ENCODE measurements around the gene DAZL.

Gene DAZL

GRCh38 chr3:16545413-16546185, 59.6 kb downstream of the DAZL start:
- DNase-seq (ENCODE audit: low read depth in 3 of 3), result no peak

- no peak for DNase-seq (ENCODE audit: low read depth in 3 of 3)
Observed at GRCh38 chr3:16543242-16543864, 61.9 kb downstream of the DAZL start.

- DNase-seq (ENCODE audit: low read depth in 3 of 3), result no peak
Observed at GRCh38 chr3:16538507-16538906, 66.7 kb downstream of the DAZL start.

GRCh38 chr3:16536996-16537395, 68.2 kb downstream of the DAZL start:
- no peak for DNase-seq (ENCODE audit: low read depth in 3 of 3)

All from stimulated activated CD4-positive, alpha-beta T cell treated with anti-CD3 and anti-CD28 coated beads, TNF-alpha, amount 100 ng/mL, for 24 hours (primary cell).